Esophagus squamous epithelium (tissue), 4 donors: ENCODE measurements around the gene XCR1.

ENCODE experiments used
- POLR2A ChIP-seq, 4 donors: fragments of 450-650 bp; IDR thresholded peaks; one replicate each; pipeline ENCODE4 v1.6.1; 2017; ENCODE audit warnings: antibody characterized with exemption in 4 of 4, mild to moderate bottlenecking in 4 of 4, moderate library complexity in 3 of 4
- TF ChIP-seq, protein P1 (sequence below), 6 experiments: fragments of 450-650 bp in 4 of 6; fragments of 200-600 bp in 2 of 6; sonication (generic) in 2 of 6; IDR thresholded peaks; one replicate each; pipeline ENCODE4 v1.5.1; 2016 to 2019; ENCODE audit warnings: antibody characterized with exemption in 6 of 6, mild to moderate bottlenecking in 4 of 6, moderate library complexity in 4 of 6

DNA sequence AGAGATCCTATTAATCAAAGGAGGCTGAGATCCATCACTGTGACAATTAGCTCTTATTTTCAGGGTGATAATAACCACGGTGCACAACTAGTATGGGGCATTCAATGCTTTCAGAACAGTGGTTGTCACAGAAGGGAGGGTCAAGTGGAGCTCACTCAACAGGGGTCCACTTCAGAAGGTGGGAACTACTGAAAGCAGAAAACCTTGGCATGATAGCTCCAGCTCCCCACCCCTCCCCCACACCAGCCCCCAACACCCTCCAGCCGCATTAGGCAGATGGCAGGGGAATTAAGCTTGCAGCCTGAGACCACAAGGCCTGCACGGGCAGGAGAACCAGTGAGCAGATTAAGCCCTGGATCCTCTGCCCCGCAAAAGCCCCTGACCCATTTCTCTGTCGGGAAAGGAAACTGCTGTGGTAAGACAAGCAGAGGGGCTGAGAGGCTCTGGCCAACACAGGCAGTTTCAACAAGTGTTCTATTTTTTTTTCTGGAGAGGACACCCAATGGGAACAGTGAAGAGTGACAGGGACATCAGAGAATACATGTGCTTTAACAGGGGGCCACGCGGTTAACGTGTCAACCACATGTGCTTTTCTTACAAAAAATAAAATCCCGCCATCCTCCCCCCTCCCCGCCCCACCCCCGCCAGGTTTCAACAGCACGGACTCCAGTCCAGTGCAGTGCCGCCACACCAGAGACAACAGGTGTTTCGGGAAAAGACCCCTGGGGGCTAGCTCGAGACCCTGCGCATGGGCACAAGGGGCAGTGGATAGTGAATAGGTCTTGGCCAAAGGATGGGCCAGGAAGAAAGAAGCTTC is 32.7 kb downstream of the XCR1 start:
- TF ChIP-seq, protein P1, sequence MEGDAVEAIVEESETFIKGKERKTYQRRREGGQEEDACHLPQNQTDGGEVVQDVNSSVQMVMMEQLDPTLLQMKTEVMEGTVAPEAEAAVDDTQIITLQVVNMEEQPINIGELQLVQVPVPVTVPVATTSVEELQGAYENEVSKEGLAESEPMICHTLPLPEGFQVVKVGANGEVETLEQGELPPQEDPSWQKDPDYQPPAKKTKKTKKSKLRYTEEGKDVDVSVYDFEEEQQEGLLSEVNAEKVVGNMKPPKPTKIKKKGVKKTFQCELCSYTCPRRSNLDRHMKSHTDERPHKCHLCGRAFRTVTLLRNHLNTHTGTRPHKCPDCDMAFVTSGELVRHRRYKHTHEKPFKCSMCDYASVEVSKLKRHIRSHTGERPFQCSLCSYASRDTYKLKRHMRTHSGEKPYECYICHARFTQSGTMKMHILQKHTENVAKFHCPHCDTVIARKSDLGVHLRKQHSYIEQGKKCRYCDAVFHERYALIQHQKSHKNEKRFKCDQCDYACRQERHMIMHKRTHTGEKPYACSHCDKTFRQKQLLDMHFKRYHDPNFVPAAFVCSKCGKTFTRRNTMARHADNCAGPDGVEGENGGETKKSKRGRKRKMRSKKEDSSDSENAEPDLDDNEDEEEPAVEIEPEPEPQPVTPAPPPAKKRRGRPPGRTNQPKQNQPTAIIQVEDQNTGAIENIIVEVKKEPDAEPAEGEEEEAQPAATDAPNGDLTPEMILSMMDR (IDR thresholded peaks at IDR 0.05) = no peak
- no peak for TF ChIP-seq POLR2A (IDR thresholded peaks at IDR 0.05)
